ENCODE data around the gene TPD52L2. TPM values are rescaled to one million over a fixed set of nuclear protein-coding genes. Genes with fewer than 3 reads are reported as not detected.
"Not testable (repeated sequence)": the region's sequence is repeated elsewhere in the genome, so short reads cannot be mapped to it uniquely, and the experiment has no call there.

TPD52L2 gene
- total and polyA plus RNA-seq, 5 donors from 2014 or later: 33.7 to 72.1 (median 69.8) TPM

- H3K36me3 ChIP-seq (ENCODE audit: control insufficient read depth, insufficient read depth, low read length): peaks cover 7% of the 10 kb centered on the region
- no peak overlapping the region for H3K27ac ChIP-seq (ENCODE audit: insufficient read depth, low read length, poor library complexity, severe bottlenecking)
- peaks cover 60% of the 10 kb centered on the region for H3K4me1 ChIP-seq (ENCODE audit: control insufficient read depth, insufficient read depth, low read length, poor library complexity, severe bottlenecking)
- H3K9me3 ChIP-seq (ENCODE audit: control insufficient read depth in 2 of 2, low read length in 2 of 2): no peaks in the 10 kb centered on the region
- Mint-ChIP-seq H3K9me3 (no peaks in the 10 kb centered on the region), H3K27me3 (no peaks in the 10 kb centered on the region), H3K4me3 (peak overlapping the region in 2 of 4 donors; percentile 29 to 35), H3K27ac (peak overlapping the region in 1 of 3 donors; percentile 31), H3K36me3 (peaks cover 3% of the 10 kb centered on the region), H3K4me1 (peaks cover 24 to 92% (median 62%) of the 10 kb centered on the region in 4 donors)
- ATAC-seq (ENCODE audit: low read depth in 2 of 2): no peak
- H3K4me3 ChIP-seq (ENCODE audit: low read depth, low read length): no peak overlapping the region
- no peaks in the 10 kb centered on the region for H3K27me3 ChIP-seq (ENCODE audit: control insufficient read depth, insufficient read depth, low read length)
- DNase-seq: no peak
Measured at GRCh38 chr20:63900413-63900812, 35.3 kb downstream of the TPD52L2 start.

GRCh38 chr20:63903796-63904561 is 38.9 kb downstream of the TPD52L2 start:
- no peaks in the 10 kb centered on the region for H3K9me3 Mint-ChIP-seq
- ATAC-seq (ENCODE audit: low read depth in 2 of 2) (no peak), DNase-seq (no peak)
- no peaks in the 10 kb centered on the region for H3K36me3 ChIP-seq (ENCODE audit: control insufficient read depth, insufficient read depth, low read length)
- H3K27me3 Mint-ChIP-seq: no peaks in the 10 kb centered on the region
- H3K4me3 Mint-ChIP-seq: peak overlapping the region in 3 of 4 donors; percentile 11 to 81 (median 36)
- no peaks in the 10 kb centered on the region for H3K9me3 ChIP-seq (ENCODE audit: control insufficient read depth in 2 of 2, low read length in 2 of 2)
- peaks cover 25% of the 10 kb centered on the region for H3K4me1 ChIP-seq (ENCODE audit: control insufficient read depth, insufficient read depth, low read length, poor library complexity, severe bottlenecking)
- no peak overlapping the region for H3K27ac ChIP-seq (ENCODE audit: insufficient read depth, low read length, poor library complexity, severe bottlenecking)
- H3K36me3 Mint-ChIP-seq: peaks cover 3% of the 10 kb centered on the region
- H3K4me3 ChIP-seq (ENCODE audit: low read depth, low read length): no peak overlapping the region
- no peaks in the 10 kb centered on the region for H3K27me3 ChIP-seq (ENCODE audit: control insufficient read depth, insufficient read depth, low read length)
- peak overlapping the region; percentile 14 to 62 (median 52) for H3K27ac Mint-ChIP-seq
- H3K4me1 Mint-ChIP-seq: peaks cover 13 to 75% (median 45%) of the 10 kb centered on the region in 4 donors

GRCh38 chr20:63908008-63908682 is 43.1 kb downstream of the TPD52L2 start:
- Mint-ChIP-seq H3K4me1 (peaks cover 11 to 70% (median 37%) of the 10 kb centered on the region in 4 donors), H3K9me3 (no peaks in the 10 kb centered on the region), H3K4me3 (no peak overlapping the region), H3K36me3 (peaks cover 4% of the 10 kb centered on the region), H3K27ac (peak overlapping the region in 2 of 3 donors; percentile 16 to 80), H3K27me3 (no peaks in the 10 kb centered on the region)
- no peak overlapping the region for H3K27ac ChIP-seq (ENCODE audit: insufficient read depth, low read length, poor library complexity, severe bottlenecking)
- H3K27me3 ChIP-seq (ENCODE audit: control insufficient read depth, insufficient read depth, low read length): no peaks in the 10 kb centered on the region
- no peak for ATAC-seq (ENCODE audit: low read depth in 2 of 2)
- no peaks in the 10 kb centered on the region for H3K9me3 ChIP-seq (ENCODE audit: control insufficient read depth in 2 of 2, low read length in 2 of 2)
- H3K36me3 ChIP-seq (ENCODE audit: control insufficient read depth, insufficient read depth, low read length): no peaks in the 10 kb centered on the region
- no peak for DNase-seq
- H3K4me3 ChIP-seq (ENCODE audit: low read depth, low read length): no peak overlapping the region
- peaks cover 22% of the 10 kb centered on the region for H3K4me1 ChIP-seq (ENCODE audit: control insufficient read depth, insufficient read depth, low read length, poor library complexity, severe bottlenecking)

GRCh38 chr20:63911176-63911575 is 46.1 kb downstream of the TPD52L2 start:
- H3K9me3 ChIP-seq (ENCODE audit: control insufficient read depth in 2 of 2, low read length in 2 of 2): no peaks in the 10 kb centered on the region
- Mint-ChIP-seq H3K9me3 (peaks cover 0 to 2% (median 0%) of the 10 kb centered on the region in 7 donors), H3K4me1 (peaks cover 11 to 55% (median 30%) of the 10 kb centered on the region in 4 donors), H3K36me3 (peaks cover 10% of the 10 kb centered on the region), H3K27me3 (no peaks in the 10 kb centered on the region), H3K4me3 (peak overlapping the region in 1 of 4 donors; percentile 38), H3K27ac (peak overlapping the region in 2 of 3 donors; percentile 38 to 87)
- peak in 1 of 3 donors; percentile 16 for DNase-seq
- peaks cover 6% of the 10 kb centered on the region for H3K4me1 ChIP-seq (ENCODE audit: control insufficient read depth, insufficient read depth, low read length, poor library complexity, severe bottlenecking)
- no peak overlapping the region for H3K27ac ChIP-seq (ENCODE audit: insufficient read depth, low read length, poor library complexity, severe bottlenecking)
- no peak overlapping the region for H3K4me3 ChIP-seq (ENCODE audit: low read depth, low read length)
- peaks cover 6% of the 10 kb centered on the region for H3K36me3 ChIP-seq (ENCODE audit: control insufficient read depth, insufficient read depth, low read length)
- no peak for ATAC-seq (ENCODE audit: low read depth in 2 of 2)
- no peaks in the 10 kb centered on the region for H3K27me3 ChIP-seq (ENCODE audit: control insufficient read depth, insufficient read depth, low read length)

- Histone ChIP-seq H3K27ac (ENCODE audit: insufficient read depth, low read length, poor library complexity, severe bottlenecking) (no peak overlapping the region), H3K4me1 (ENCODE audit: control insufficient read depth, insufficient read depth, low read length, poor library complexity, severe bottlenecking) (peaks cover 6% of the 10 kb centered on the region), H3K27me3 (ENCODE audit: control insufficient read depth, insufficient read depth, low read length) (no peaks in the 10 kb centered on the region), H3K9me3 (ENCODE audit: control insufficient read depth in 2 of 2, low read length in 2 of 2) (no peaks in the 10 kb centered on the region), H3K36me3 (ENCODE audit: control insufficient read depth, insufficient read depth, low read length) (peaks cover 12% of the 10 kb centered on the region), H3K4me3 (ENCODE audit: low read depth, low read length) (no peak overlapping the region)
- DNase-seq: no peak
- Mint-ChIP-seq H3K27me3 (no peaks in the 10 kb centered on the region), H3K4me3 (no peak overlapping the region), H3K9me3 (peaks cover 0 to 4% (median 0%) of the 10 kb centered on the region in 7 donors), H3K4me1 (peaks cover 11 to 45% (median 31%) of the 10 kb centered on the region in 4 donors), H3K27ac (no peak overlapping the region), H3K36me3 (peaks cover 20% of the 10 kb centered on the region)
- ATAC-seq (ENCODE audit: low read depth in 2 of 2): no peak
Measured at GRCh38 chr20:63913768-63914167, 48.7 kb downstream of the TPD52L2 start.

- H3K4me3 ChIP-seq (ENCODE audit: low read depth, low read length): no peak overlapping the region
- H3K4me3 Mint-ChIP-seq: no peak overlapping the region
- peaks cover 5 to 35% (median 22%) of the 10 kb centered on the region in 4 donors for H3K4me1 Mint-ChIP-seq
- peaks cover 16% of the 10 kb centered on the region for H3K36me3 Mint-ChIP-seq
- DNase-seq (no peak), ATAC-seq (ENCODE audit: low read depth in 2 of 2) (no peak)
- H3K27me3 Mint-ChIP-seq: no peaks in the 10 kb centered on the region
- H3K27ac ChIP-seq (ENCODE audit: insufficient read depth, low read length, poor library complexity, severe bottlenecking): no peak overlapping the region
- no peaks in the 10 kb centered on the region for H3K4me1 ChIP-seq (ENCODE audit: control insufficient read depth, insufficient read depth, low read length, poor library complexity, severe bottlenecking)
- peaks cover 0 to 4% (median 0%) of the 10 kb centered on the region in 7 donors for H3K9me3 Mint-ChIP-seq
- H3K27ac Mint-ChIP-seq: no peak overlapping the region
- no peaks in the 10 kb centered on the region for H3K9me3 ChIP-seq (ENCODE audit: control insufficient read depth in 2 of 2, low read length in 2 of 2)
- H3K27me3 ChIP-seq (ENCODE audit: control insufficient read depth, insufficient read depth, low read length): no peaks in the 10 kb centered on the region
- H3K36me3 ChIP-seq (ENCODE audit: control insufficient read depth, insufficient read depth, low read length): peaks cover 14% of the 10 kb centered on the region
Measured at GRCh38 chr20:63915471-63915870, 50.4 kb downstream of the TPD52L2 start.

- DNase-seq; H3K9me3 ChIP-seq (ENCODE audit: control insufficient read depth in 2 of 2, low read length in 2 of 2); H3K4me3 Mint-ChIP-seq; ATAC-seq (ENCODE audit: low read depth in 2 of 2); H3K4me3 ChIP-seq (ENCODE audit: low read depth, low read length); H3K27ac ChIP-seq (ENCODE audit: insufficient read depth, low read length, poor library complexity, severe bottlenecking); H3K27me3 ChIP-seq (ENCODE audit: control insufficient read depth, insufficient read depth, low read length); H3K4me1 ChIP-seq (ENCODE audit: control insufficient read depth, insufficient read depth, low read length, poor library complexity, severe bottlenecking); H3K27ac Mint-ChIP-seq; H3K9me3 Mint-ChIP-seq; H3K27me3 Mint-ChIP-seq: not testable (repeated sequence)
- peaks cover 14% of the 10 kb centered on the region for H3K36me3 ChIP-seq (ENCODE audit: control insufficient read depth, insufficient read depth, low read length)
- Mint-ChIP-seq H3K36me3 (peaks cover 16% of the 10 kb centered on the region), H3K4me1 (peaks cover 0 to 25% (median 14%) of the 10 kb centered on the region in 4 donors)
Measured at GRCh38 chr20:63916371-63916939, 51.4 kb downstream of the TPD52L2 start.
